PFSK-1 (cell line): ENCODE data around the gene RICTOR.

Source experiments
- POLR2AphosphoS5 ChIP-seq: IDR thresholded peaks from 2 replicates; pipeline ENCODE4 v1.6.1; 2012; ENCODE audit warnings: low read depth, mild to moderate bottlenecking, control low read depth, low read length, moderate library complexity
- REST ChIP-seq, 2 experiments: IDR thresholded peaks; 2 replicates each; pipeline versions ENCODE4 v1.6.1 to v1.8.0; 2011 to 2012; ENCODE audit warnings: low read depth in 2 of 2, low read length in 2 of 2, control low read depth in 1 of 2, inconsistent platforms in 1 of 2, mild to moderate bottlenecking in 1 of 2, moderate library complexity in 1 of 2; ENCODE audit not compliant: insufficient read depth in 1 of 2
- TAF1 ChIP-seq: IDR thresholded peaks from 2 replicates; pipeline ENCODE4 v1.6.1; 2012; ENCODE audit warnings: low read length, control low read depth, borderline replicate concordance; ENCODE audit not compliant: insufficient read depth

- TF ChIP-seq TAF1 (no peak), POLR2AphosphoS5 (no peak), REST (IDR thresholded peaks at IDR 0.05; ENCODE audit: insufficient read depth in 1 of 2, low read depth in 2 of 2, low read length in 2 of 2) (no peak)
These were observed 35.4 kb upstream of the RICTOR start for GRCh38 chr5:39109606-39110005.
